ENCODE data around the gene RGS5.

GRCh38 chr1:163131981-163132380 is 70.7 kb downstream of the RGS5 start:
- TF ChIP-seq POLR2A (IDR thresholded peaks at IDR 0.05) (no peak), CTCF (IDR thresholded peaks at IDR 0.05) (no peak)

Measured in breast epithelium (tissue), 3 donors.